GM23338 (cell line): ENCODE data around the gene PGBD5. TPM values are rescaled to one million over a fixed set of nuclear protein-coding genes. Genes with fewer than 3 reads are reported as not detected.

Source experiments
- ATAC-seq: fragments of 200-7000 bp; cut with Tn5 transposase; 3 replicates; pipeline ENCODE4 v1.9.1; 2020
- DNase-seq: peaks from one replicate; pipeline ENCODE4 v3.0.0-alpha.2; 2015; ENCODE audit warnings: low spot score
- H2AFZ ChIP-seq: fragments of 200-600 bp; sonication (generic); 2 replicates; pipeline ENCODE4 v1.8.0; 2016; ENCODE audit warnings: antibody characterized with exemption, mild to moderate bottlenecking, moderate library complexity
- H3F3A ChIP-seq: fragments of 200-600 bp; sonication (generic); replicated peaks from 2 replicates; pipeline ENCODE4 v1.8.0; 2017; ENCODE audit warnings: antibody characterized with exemption, mixed run types, low read depth
- H3K27ac ChIP-seq: fragments of 200-600 bp; sonication (generic); 2 replicates; pipeline ENCODE4 v1.6.1; 2016; ENCODE audit warnings: low read depth
- H3K27me3 ChIP-seq: fragments of 200-600 bp; sonication (generic); 2 replicates; pipeline ENCODE4 v1.8.0; 2016; ENCODE audit warnings: mild to moderate bottlenecking, mixed run types, moderate library complexity; ENCODE audit not compliant: insufficient read depth
- H3K36me3 ChIP-seq: fragments of 200-600 bp; sonication (generic); 2 replicates; pipeline ENCODE4 v1.8.0; 2016; ENCODE audit warnings: mild to moderate bottlenecking; ENCODE audit not compliant: insufficient read depth
- H3K4me1 ChIP-seq: fragments of 200-600 bp; sonication (generic); 2 replicates; pipeline ENCODE4 v1.8.0; 2016; ENCODE audit warnings: mild to moderate bottlenecking, moderate library complexity; ENCODE audit not compliant: insufficient read depth
- H3K4me2 ChIP-seq: fragments of 200-600 bp; sonication (generic); 2 replicates; pipeline ENCODE4 v1.7.1; 2017; ENCODE audit warnings: mixed run types
- H3K4me3 ChIP-seq: fragments of 200-600 bp; sonication (generic); 2 replicates; pipeline ENCODE4 v1.6.1; 2016; ENCODE audit warnings: mixed run types
- H3K79me2 ChIP-seq: fragments of 200-600 bp; sonication (generic); replicated peaks from 2 replicates; pipeline ENCODE4 v1.8.0; 2017; ENCODE audit warnings: mild to moderate bottlenecking; ENCODE audit not compliant: insufficient read depth
- H3K9me2 ChIP-seq: fragments of 200-600 bp; sonication (generic); 2 replicates; pipeline ENCODE4 v1.8.0; 2017; ENCODE audit not compliant: insufficient read depth
- H4K20me1 ChIP-seq: fragments of 200-600 bp; sonication (generic); replicated peaks from 2 replicates; pipeline ENCODE4 v1.8.0; 2017; ENCODE audit warnings: mild to moderate bottlenecking; ENCODE audit not compliant: insufficient read depth
- H3K27ac Mint-ChIP-seq: 2 replicates; pipeline ENCODE4 v1.8.0; 2020; ENCODE audit warnings: inconsistent platforms, mild to moderate bottlenecking, moderate library complexity, mixed read lengths
- H3K27me3 Mint-ChIP-seq: 3 replicates; pipeline ENCODE4 v1.8.0; 2022; ENCODE audit warnings: low read depth, mild to moderate bottlenecking, moderate library complexity, mixed read lengths, inconsistent platforms; ENCODE audit not compliant: insufficient read depth, poor library complexity
- H3K36me3 Mint-ChIP-seq: 3 replicates; pipeline ENCODE4 v1.8.0; 2021; ENCODE audit warnings: low read depth, mild to moderate bottlenecking, inconsistent platforms, moderate library complexity, mixed read lengths
- H3K4me1 Mint-ChIP-seq: 3 replicates; pipeline ENCODE4 v1.8.0; 2020; ENCODE audit warnings: mild to moderate bottlenecking, inconsistent platforms, mixed read lengths
- H3K4me3 Mint-ChIP-seq: 3 replicates; pipeline ENCODE4 v1.8.0; 2021; ENCODE audit warnings: moderate library complexity, mild to moderate bottlenecking, inconsistent platforms, mixed read lengths
- H3K9me3 Mint-ChIP-seq: 3 replicates; pipeline ENCODE4 v1.8.0; 2020; ENCODE audit warnings: moderate library complexity, mild to moderate bottlenecking, inconsistent platforms, mixed read lengths
- CREB1 ChIP-seq: fragments of 250-450 bp; sonication (Bioruptor Pico); IDR thresholded peaks from 2 replicates; pipeline ENCODE4 v1.5.0; 2020; ENCODE audit warnings: low read depth, mild to moderate bottlenecking, moderate library complexity
- CTCF ChIP-seq, 2 experiments: fragments of 200-600 bp in 1 of 2; sonication (generic) in 1 of 2; conservative IDR thresholded peaks; 2 replicates each; pipeline versions ENCODE4 v1.5.1 to v1.6.1; 2016 to 2017; ENCODE audit warnings: antibody characterized with exemption in 2 of 2, low read depth in 2 of 2, mild to moderate bottlenecking in 2 of 2, moderate library complexity in 1 of 2
- NANOG ChIP-seq: IDR thresholded peaks from 2 replicates; pipeline ENCODE4 v1.6.1; 2016; ENCODE audit warnings: antibody characterized with exemption, borderline replicate concordance
- REST ChIP-seq: IDR thresholded peaks from one replicate; pipeline ENCODE4 v1.6.1; 2018; ENCODE audit warnings: antibody characterized with exemption; ENCODE audit not compliant: unreplicated experiment
- ZNF114 ChIP-seq: fragments of 250-450 bp; sonication (Bioruptor Pico); IDR thresholded peaks from 2 replicates; pipeline ENCODE4 v1.5.0; 2020; ENCODE audit warnings: mild to moderate bottlenecking, moderate library complexity
- ZNF462 ChIP-seq: fragments of 250-450 bp; sonication (Bioruptor Pico); IDR thresholded peaks from 2 replicates; pipeline ENCODE4 v1.5.0; 2020; ENCODE audit warnings: mild to moderate bottlenecking, moderate library complexity
- polyA plus RNA-seq: library from polyadenylated mRNA; unstranded; fragments of >200 nt; fragmentation: Nextera tagmentation; extraction: Ambion mirVana; gene quantifications from 2 replicates; pipeline ENCODE4 v1.2.1, GENCODE V29; 2016
- total RNA-seq: library from RNA; depleted of rRNA; stranded (reverse); fragments of >200 nt; shearing (Covaris generic); gene quantifications from 2 replicates; pipeline ENCODE4 v1.2.3, GENCODE V29; 2014

Gene PGBD5
- total and polyA plus RNA-seq, 2 experiments from 2014 or later, result 3.4 to 16.6 TPM

GRCh38 chr1:230268371-230269170 is 157.6 kb downstream of the PGBD5 start:
- no peak overlapping the region for H2AFZ ChIP-seq
- H3K9me2 ChIP-seq, result no peaks in the 10 kb centered on the region
- H3K4me2 ChIP-seq, result no peak overlapping the region
- Mint-ChIP-seq H3K36me3 (peaks cover 24% of the 10 kb centered on the region), H3K27ac (peak overlapping the region; percentile 81), H3K9me3 (no peaks in the 10 kb centered on the region), H3K27me3 (peaks cover 3% of the 10 kb centered on the region), H3K4me3 (no peak overlapping the region), H3K4me1 (peaks cover 12% of the 10 kb centered on the region)
- H4K20me1 ChIP-seq, result no peaks in the 10 kb centered on the region
- peaks cover 2% of the 10 kb centered on the region; the same call in 1 of the 2 replicates for H3K4me1 ChIP-seq
- no peaks in the 10 kb centered on the region for H3F3A ChIP-seq
- no peak overlapping the region for H3K4me3 ChIP-seq
- no peak overlapping the region for H3K27ac ChIP-seq
- TF ChIP-seq NANOG (no peak), CTCF (conservative IDR thresholded peaks at IDR 0.05; ENCODE audit: low read depth in 2 of 2) (peak; percentile 73 to 76)
- H3K79me2 ChIP-seq, result no peaks in the 10 kb centered on the region
- peak; percentile 89 for ATAC-seq
- peak; percentile 85 for DNase-seq
- H3K27me3 ChIP-seq, result no peaks in the 10 kb centered on the region
- H3K36me3 ChIP-seq, result no peaks in the 10 kb centered on the region; the same call in 1 of the 2 replicates

GRCh38 chr1:230267338-230268065 is 158.6 kb downstream of the PGBD5 start:
- Histone ChIP-seq H3K27me3 (no peaks in the 10 kb centered on the region), H3K27ac (no peak overlapping the region)
- TF ChIP-seq REST (no peak), ZNF462 (CRISPR knock-in tag) (no peak), ZNF114 (no peak), CREB1 (CRISPR knock-in tag) (no peak), NANOG (no peak)

More at GRCh38 chr1:230267338-230268065, 158.6 kb downstream of the PGBD5 start:
- ATAC-seq (no peak), DNase-seq (no peak)
- no peaks in the 10 kb centered on the region; the same call in 1 of the 2 replicates for H3K36me3 ChIP-seq
- peaks cover 12% of the 10 kb centered on the region for H3K4me1 Mint-ChIP-seq
- H3K4me3 Mint-ChIP-seq, result no peak overlapping the region
- no peak overlapping the region for H2AFZ ChIP-seq
- H3K9me2 ChIP-seq, result no peaks in the 10 kb centered on the region
- H3F3A ChIP-seq, result no peaks in the 10 kb centered on the region
- H4K20me1 ChIP-seq, result no peaks in the 10 kb centered on the region
- no peaks in the 10 kb centered on the region for H3K9me3 Mint-ChIP-seq
- no peak overlapping the region; the same call in 1 of the 2 replicates for H3K27ac Mint-ChIP-seq
- peaks cover 2% of the 10 kb centered on the region; the same call in 1 of the 2 replicates for H3K4me1 ChIP-seq
- peaks cover 3% of the 10 kb centered on the region for H3K27me3 Mint-ChIP-seq
- H3K4me2 ChIP-seq, result no peak overlapping the region
- peaks cover 27% of the 10 kb centered on the region for H3K36me3 Mint-ChIP-seq
- no peak overlapping the region for H3K4me3 ChIP-seq
- H3K79me2 ChIP-seq, result no peaks in the 10 kb centered on the region
